NCI-H460 (cell line): ENCODE results near the gene BRD3. TPM values are rescaled to one million over a fixed set of nuclear protein-coding genes. Genes with fewer than 3 reads are reported as not detected.

ENCODE experiments used
- DNase-seq: peaks from one replicate; pipeline ENCODE4 v3.0.0-alpha.2; 2016; ENCODE audit warnings: low read depth; ENCODE audit errors: extremely low read depth
- total RNA-seq: library from RNA; depleted of rRNA; stranded (reverse); fragments of >200 nt; shearing (Covaris generic); gene quantifications from 2 replicates; pipeline ENCODE4 v1.2.3, GENCODE V29; 2014

Gene BRD3
- total RNA-seq, 1 experiment from 2014 or later = 9.0 TPM

GRCh38 chr9:134066913-134067851, 644 bp downstream of the BRD3 start:
- DNase-seq = no peak

- no peak for DNase-seq
These were observed 1.3 kb downstream of the BRD3 start for GRCh38 chr9:134066526-134066912.

GRCh38 chr9:134065612-134066419, 2.0 kb downstream of the BRD3 start:
- no peak for DNase-seq

GRCh38 chr9:134064711-134065110, 3.1 kb downstream of the BRD3 start:
- DNase-seq = no peak

- no peak for DNase-seq
These were observed 4.0 kb downstream of the BRD3 start for GRCh38 chr9:134063571-134064450.

GRCh38 chr9:134063088-134063570, 4.7 kb downstream of the BRD3 start:
- DNase-seq = no peak

GRCh38 chr9:134062461-134063087, 5.3 kb downstream of the BRD3 start:
- DNase-seq = no peak

- DNase-seq = no peak
These were observed 6.0 kb downstream of the BRD3 start for GRCh38 chr9:134061688-134062371.

GRCh38 chr9:134061019-134061687, 6.7 kb downstream of the BRD3 start:
- DNase-seq = no peak

- DNase-seq = no peak
These were observed 7.3 kb downstream of the BRD3 start for GRCh38 chr9:134060546-134060945.

GRCh38 chr9:134059661-134060395, 8.0 kb downstream of the BRD3 start:
- DNase-seq = no peak

- no peak for DNase-seq
These were observed 8.6 kb downstream of the BRD3 start for GRCh38 chr9:134059188-134059641.

GRCh38 chr9:134058716-134059115, 9.1 kb downstream of the BRD3 start:
- no peak for DNase-seq

GRCh38 chr9:134057751-134058701, 9.8 kb downstream of the BRD3 start:
- no peak for DNase-seq

- DNase-seq = no peak
These were observed 10.5 kb downstream of the BRD3 start for GRCh38 chr9:134057307-134057657.

GRCh38 chr9:134056483-134057306, 11.1 kb downstream of the BRD3 start:
- no peak for DNase-seq
